PC-9 (cell line): ENCODE results near the gene ALDH4A1.

Experiments
- EZH2 ChIP-seq: fragments of 200-600 bp; sonication (generic); IDR thresholded peaks from 2 replicates; pipeline ENCODE4 v1.8.0; 2017; ENCODE audit warnings: antibody characterized with exemption, low read depth
- TF ChIP-seq, protein P1 (sequence below): fragments of 200-600 bp; sonication (generic); conservative IDR thresholded peaks from 2 replicates; pipeline ENCODE4 v1.6.1; 2017; ENCODE audit warnings: mixed run types, antibody characterized with exemption, mild to moderate bottlenecking, moderate library complexity

DNA sequence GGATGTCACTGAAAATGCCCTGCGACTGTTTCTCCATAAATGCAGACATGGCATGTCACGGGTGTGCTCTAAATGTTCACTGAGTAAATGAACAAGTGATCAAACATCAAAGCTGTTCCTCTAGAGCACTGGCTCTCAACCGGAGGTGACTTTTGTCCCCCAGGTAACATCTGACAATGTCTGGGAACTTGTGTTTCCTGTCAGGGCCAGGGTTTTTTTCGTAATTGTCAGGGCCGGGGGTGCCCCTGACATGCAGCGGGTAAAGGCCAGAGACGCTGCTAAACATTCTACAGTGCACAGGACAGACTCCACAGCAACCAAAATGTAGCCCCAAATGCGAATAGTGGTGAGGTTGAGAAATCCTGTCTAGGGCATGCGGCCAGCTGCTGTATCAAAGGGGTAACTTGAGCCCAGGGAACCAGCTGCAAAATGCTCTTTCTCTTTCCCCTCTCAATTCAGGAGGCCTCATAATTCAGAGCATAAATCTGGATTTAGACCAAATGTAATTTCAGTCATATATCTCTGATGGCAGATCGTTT, 2.0 kb downstream of the ALDH4A1 start:
- TF ChIP-seq EZH2: no peak
- TF ChIP-seq, protein P1, sequence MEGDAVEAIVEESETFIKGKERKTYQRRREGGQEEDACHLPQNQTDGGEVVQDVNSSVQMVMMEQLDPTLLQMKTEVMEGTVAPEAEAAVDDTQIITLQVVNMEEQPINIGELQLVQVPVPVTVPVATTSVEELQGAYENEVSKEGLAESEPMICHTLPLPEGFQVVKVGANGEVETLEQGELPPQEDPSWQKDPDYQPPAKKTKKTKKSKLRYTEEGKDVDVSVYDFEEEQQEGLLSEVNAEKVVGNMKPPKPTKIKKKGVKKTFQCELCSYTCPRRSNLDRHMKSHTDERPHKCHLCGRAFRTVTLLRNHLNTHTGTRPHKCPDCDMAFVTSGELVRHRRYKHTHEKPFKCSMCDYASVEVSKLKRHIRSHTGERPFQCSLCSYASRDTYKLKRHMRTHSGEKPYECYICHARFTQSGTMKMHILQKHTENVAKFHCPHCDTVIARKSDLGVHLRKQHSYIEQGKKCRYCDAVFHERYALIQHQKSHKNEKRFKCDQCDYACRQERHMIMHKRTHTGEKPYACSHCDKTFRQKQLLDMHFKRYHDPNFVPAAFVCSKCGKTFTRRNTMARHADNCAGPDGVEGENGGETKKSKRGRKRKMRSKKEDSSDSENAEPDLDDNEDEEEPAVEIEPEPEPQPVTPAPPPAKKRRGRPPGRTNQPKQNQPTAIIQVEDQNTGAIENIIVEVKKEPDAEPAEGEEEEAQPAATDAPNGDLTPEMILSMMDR: no peak
